IMR-90 (cell line): ENCODE data around the gene ROS1. TPM values are rescaled to one million over a fixed set of nuclear protein-coding genes. Genes with fewer than 3 reads are reported as not detected.

Experiments
- ATAC-seq: fragments of 200-7000 bp; cut with Tn5 transposase; 2 replicates; pipeline ENCODE4 v1.9.1; 2020; ENCODE audit warnings: low read depth, mild to moderate bottlenecking, moderate library complexity
- BruUV-seq: library from RNA; stranded (reverse); fragments of 400-500 nt; replicated peaks from 2 replicates; lab custom pipeline; 2021; lab: Mats Ljungman, UMichigan
- CTCF ChIA-PET: fragments of 300-600 bp; formaldehyde crosslinking; extraction: SDS; loops from one replicate; lab custom pipeline; 2021; ENCODE audit warnings: antibody characterized with exemption; lab: Yijun Ruan, JAX
- POLR2A ChIA-PET: fragments of 300-600 bp; sonication (Branson Sonifier 250); formaldehyde crosslinking; loops from one replicate; lab custom pipeline; 2022; ENCODE audit warnings: antibody characterized with exemption; ENCODE audit not compliant: unreplicated experiment; lab: Charles Lee
- DNase-seq: peaks from one replicate; pipeline ENCODE4 v3.0.0; 2013
- H2AFZ ChIP-seq: replicated peaks from 2 replicates; pipeline ENCODE3; 2013; ENCODE audit warnings: low read length, mild to moderate bottlenecking; ENCODE audit not compliant: poor library complexity
- H2AK5ac ChIP-seq: 2 replicates; pipeline ENCODE4 v1.6.1; 2013; ENCODE audit warnings: low read depth, low read length, inconsistent platforms
- H2AK9ac ChIP-seq: replicated peaks from 2 replicates; pipeline ENCODE3; 2013; ENCODE audit warnings: mild to moderate bottlenecking, low read depth, low read length, moderate library complexity; ENCODE audit not compliant: poor library complexity
- H2BK120ac ChIP-seq: 2 replicates; pipeline ENCODE4 v1.6.1; 2013; ENCODE audit warnings: low read depth, low read length, inconsistent platforms
- H2BK15ac ChIP-seq: 3 replicates; pipeline ENCODE4 v1.6.1; 2013; ENCODE audit warnings: low read depth, low read length, inconsistent platforms
- H2BK20ac ChIP-seq: 2 replicates; pipeline ENCODE4 v1.6.1; 2013; ENCODE audit warnings: low read depth, mild to moderate bottlenecking, inconsistent platforms, low read length, moderate library complexity
- H2BK5ac ChIP-seq: 2 replicates; pipeline ENCODE4 v1.6.1; 2013; ENCODE audit warnings: mild to moderate bottlenecking, low read depth, low read length, inconsistent platforms; ENCODE audit not compliant: poor library complexity, severe bottlenecking
- H3K14ac ChIP-seq: replicated peaks from 2 replicates; pipeline ENCODE4 v1.6.1; 2013; ENCODE audit warnings: low read depth, low read length, inconsistent platforms
- H3K18ac ChIP-seq: 2 replicates; pipeline ENCODE4 v1.6.1; 2013; ENCODE audit warnings: low read depth, low read length, control low read depth
- H3K23ac ChIP-seq: 2 replicates; pipeline ENCODE4 v1.6.1; 2013; ENCODE audit warnings: low read depth, low read length, inconsistent platforms
- H3K27ac ChIP-seq: 2 replicates; pipeline ENCODE4 v1.5.1; 2013; ENCODE audit warnings: mild to moderate bottlenecking, control low read depth, low read length; ENCODE audit not compliant: insufficient read depth
- H3K27me3 ChIP-seq: 2 replicates; pipeline ENCODE4 v1.6.1; 2013; ENCODE audit warnings: low read length; ENCODE audit not compliant: control insufficient read depth, insufficient read depth
- H3K36me3 ChIP-seq: 2 replicates; pipeline ENCODE4 v1.6.1; 2013; ENCODE audit warnings: low read length, mixed read lengths; ENCODE audit not compliant: control insufficient read depth, insufficient read depth
- H3K4ac ChIP-seq: 2 replicates; pipeline ENCODE4 v1.6.1; 2013; ENCODE audit warnings: low read depth, low read length, inconsistent platforms
- H3K4me1 ChIP-seq: 2 replicates; pipeline ENCODE4 v1.6.1; 2013; ENCODE audit warnings: low read length, mixed read lengths; ENCODE audit not compliant: control insufficient read depth, insufficient read depth
- H3K4me2 ChIP-seq: 2 replicates; pipeline ENCODE4 v1.6.1; 2013; ENCODE audit warnings: low read depth, mild to moderate bottlenecking, control low read depth, low read length, moderate library complexity
- H3K4me3 ChIP-seq: 2 replicates; pipeline ENCODE4 v1.5.1; 2013; ENCODE audit warnings: low read depth, mild to moderate bottlenecking, control low read depth, low read length, moderate library complexity; ENCODE audit not compliant: insufficient read depth
- H3K56ac ChIP-seq: 2 replicates; pipeline ENCODE4 v1.6.1; 2013; ENCODE audit warnings: low read length, inconsistent platforms; ENCODE audit not compliant: insufficient read depth; ENCODE audit errors: extremely low read depth
- H3K79me1 ChIP-seq, 2 experiments: 2 replicates each; pipeline ENCODE4 v1.6.1; 2013; ENCODE audit warnings: low read length in 2 of 2, inconsistent platforms in 1 of 2, low read depth in 1 of 2
- H3K9ac ChIP-seq: 2 replicates; pipeline ENCODE4 v1.6.1; 2013; ENCODE audit warnings: low read depth, low read length, control low read depth
- H3K9me1 ChIP-seq: 2 replicates; pipeline ENCODE4 v1.6.1; 2013; ENCODE audit warnings: low read length, inconsistent platforms; ENCODE audit not compliant: insufficient read depth
- H3K9me3 ChIP-seq: 2 replicates; pipeline ENCODE4 v1.6.1; 2013; ENCODE audit warnings: low read length; ENCODE audit not compliant: control insufficient read depth, insufficient read depth
- H4K20me1 ChIP-seq: 2 replicates; pipeline ENCODE4 v1.6.1; 2013; ENCODE audit warnings: low read length, inconsistent platforms; ENCODE audit not compliant: insufficient read depth
- H4K5ac ChIP-seq: 2 replicates; pipeline ENCODE4 v1.6.1; 2013; ENCODE audit warnings: mild to moderate bottlenecking, low read depth, low read length, control low read depth
- H4K8ac ChIP-seq, 2 experiments: 2 replicates each; pipeline ENCODE4 v1.6.1; 2013; ENCODE audit warnings: low read depth in 2 of 2, low read length in 2 of 2, control low read depth in 1 of 2, inconsistent platforms in 1 of 2
- H4K91ac ChIP-seq: 2 replicates; pipeline ENCODE4 v1.6.1; 2013; ENCODE audit warnings: low read depth, low read length, inconsistent platforms; ENCODE audit not compliant: insufficient read depth
- BHLHE40 ChIP-seq: fragments of 150-350 bp; IDR thresholded peaks from 2 replicates; pipeline ENCODE4 v1.6.1; 2016; ENCODE audit warnings: mild to moderate bottlenecking, low read depth, low read length
- CEBPB ChIP-seq: IDR thresholded peaks from 2 replicates; pipeline ENCODE4 v1.6.1; 2012; ENCODE audit warnings: low read depth, low read length, improper control_type of control experiment
- CHD1 ChIP-seq: IDR thresholded peaks from 2 replicates; pipeline ENCODE4 v1.6.1; 2012; ENCODE audit warnings: low read depth, low read length, improper control_type of control experiment
- MAFK ChIP-seq: IDR thresholded peaks from 2 replicates; pipeline ENCODE4 v1.6.1; 2012; ENCODE audit warnings: low read depth, low read length, improper control_type of control experiment
- NFE2L2 ChIP-seq: fragments of 150-350 bp; IDR thresholded peaks from 2 replicates; pipeline ENCODE4 v1.6.1; 2016; ENCODE audit warnings: low read depth, mild to moderate bottlenecking, low read length
- RAD21 ChIP-seq: IDR thresholded peaks from 2 replicates; pipeline ENCODE4 v1.6.1; 2012; ENCODE audit warnings: low read length, improper control_type of control experiment
- SMC3 ChIP-seq: fragments of 150-350 bp; IDR thresholded peaks from 2 replicates; pipeline ENCODE4 v1.6.1; 2016; ENCODE audit warnings: low read depth, mild to moderate bottlenecking, antibody characterized with exemption, low read length, moderate library complexity
- WGBS, 2 experiments: methylation state at CpG; one replicate each; pipeline versions ENCODE4 v1.1.5 to v1.1.7; 2013; ENCODE audit warnings: missing lambda C conversion rate in 2 of 2; ENCODE audit not compliant: insufficient read length in 1 of 2; ENCODE audit errors: extremely low coverage in 2 of 2; 5-methylcytosine and 5-hydroxymethylcytosine counted together
- dilution Hi-C: fragments of 300-500 bp; cut with HindIII; formaldehyde crosslinking; loops from one replicate; pipeline ENCODE4 v1.14.3; 2018; ENCODE audit warnings: low sequenced_read_pairs; ENCODE audit not compliant: unreplicated experiment
- in situ Hi-C: fragments of 300-500 bp; cut with MboI; formaldehyde crosslinking; loops from 3 replicates; pipeline ENCODE4 v1.14.3; 2019; ENCODE audit warnings: low sequenced_read_pairs, inconsistent platforms, mixed read lengths
- intact Hi-C: fragments of 100-400 bp; cut with micrococcal nuclease; formaldehyde crosslinking; loops from 2 replicates; pipeline ENCODE4 v1.10.0; 2022
- polyA plus RNA-seq, 3 experiments: library from polyadenylated mRNA; depleted of rRNA; stranded (reverse); fragments of >200 nt; gene quantifications; 2 replicates each; pipeline ENCODE4 v1.2.3, GENCODE V29; 2012; ENCODE audit warnings: low replicate concordance in 1 of 3
- total RNA-seq: library from RNA; depleted of rRNA; stranded (reverse); fragments of >200 nt; gene quantifications from 2 replicates; pipeline ENCODE4 v1.2.3, GENCODE V29; 2012
- TF ChIP-seq, protein P1 (sequence below): conservative IDR thresholded peaks from 2 replicates; pipeline ENCODE4 v1.5.1; 2012; ENCODE audit warnings: mild to moderate bottlenecking, low read depth, low read length, improper control_type of control experiment
- TF ChIP-seq, protein P2 (sequence below): fragments of 150-350 bp; IDR thresholded peaks from 2 replicates; pipeline ENCODE4 v1.6.1; 2017; ENCODE audit warnings: mild to moderate bottlenecking, antibody characterized with exemption, low read length, low read depth

Gene ROS1
- total and polyA plus RNA-seq, 2 of the 4 experiments (the other 2 are of a cell fraction): under 0.01 to 0.03 TPM

DNA sequence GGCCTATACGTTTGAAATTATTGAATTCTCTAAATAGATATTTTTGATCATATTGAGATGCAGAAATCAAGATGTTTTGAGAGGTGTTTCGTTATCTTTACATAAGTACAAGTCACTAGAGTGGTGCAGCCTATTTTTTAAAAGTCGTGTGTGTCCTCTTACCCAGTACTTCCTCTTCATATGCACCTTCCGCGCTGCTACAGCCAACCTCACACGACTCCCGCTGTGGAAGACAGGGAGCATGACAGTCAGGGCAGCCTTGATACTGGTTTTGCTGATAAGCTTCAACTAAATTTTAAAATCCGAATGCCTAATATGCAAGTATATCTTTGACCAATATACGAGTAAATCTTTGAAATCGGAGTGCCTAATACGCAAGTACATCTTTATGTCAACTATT is 16.3 kb downstream of the ROS1 start:
- CTCF ChIA-PET: interaction anchor here (1.0 kb wide), 1 partner anchor 205 kb away, joined by 3 read pairs; no protein-coding TSS in a partner anchor
- POLR2A ChIA-PET: no interaction called here
- dilution Hi-C loops: no loop called here

More for the DNA sequence above, 16.3 kb downstream of the ROS1 start:
- no peaks in the 10 kb centered on the region for H3K9me3 ChIP-seq
- no peaks in the 10 kb centered on the region for H3K36me3 ChIP-seq
- no peaks in the 10 kb centered on the region; the same call in 1 of the 2 replicates for H3K9me1 ChIP-seq
- no peak overlapping the region for H3K18ac ChIP-seq
- H3K27me3 ChIP-seq: peaks cover 3% of the 10 kb centered on the region
- no peak overlapping the region for H3K4ac ChIP-seq
- no peak overlapping the region for H2AFZ ChIP-seq
- H2AK9ac ChIP-seq: no peak overlapping the region
- H4K91ac ChIP-seq: no peak overlapping the region
- no peak overlapping the region for H2BK120ac ChIP-seq
- intact Hi-C loops: no loop called here
- no peak for DNase-seq
- H3K27ac ChIP-seq: no peak overlapping the region
- H3K4me3 ChIP-seq: no peak overlapping the region
- no TSS peak for BruUV-seq
- 88% methylated on average over 5 of the region's 11 CpGs; no CpG with 5 or more reads in 1 of the 2 experiments for WGBS, 2 experiments
- H3K79me1 ChIP-seq: no peaks in the 10 kb centered on the region
- no peaks in the 10 kb centered on the region for H4K20me1 ChIP-seq
- H4K5ac ChIP-seq: no peak overlapping the region
- no peak overlapping the region for H2AK5ac ChIP-seq
- no peaks in the 10 kb centered on the region for H3K4me1 ChIP-seq
- H3K9ac ChIP-seq: no peak overlapping the region
- no peak overlapping the region for H3K4me2 ChIP-seq
- H2BK20ac ChIP-seq: no peak overlapping the region
- no peak overlapping the region for H3K23ac ChIP-seq
- TF ChIP-seq RAD21: no peak
- no peak for TF ChIP-seq SMC3
- no peak for TF ChIP-seq MAFK
- TF ChIP-seq, protein P1, sequence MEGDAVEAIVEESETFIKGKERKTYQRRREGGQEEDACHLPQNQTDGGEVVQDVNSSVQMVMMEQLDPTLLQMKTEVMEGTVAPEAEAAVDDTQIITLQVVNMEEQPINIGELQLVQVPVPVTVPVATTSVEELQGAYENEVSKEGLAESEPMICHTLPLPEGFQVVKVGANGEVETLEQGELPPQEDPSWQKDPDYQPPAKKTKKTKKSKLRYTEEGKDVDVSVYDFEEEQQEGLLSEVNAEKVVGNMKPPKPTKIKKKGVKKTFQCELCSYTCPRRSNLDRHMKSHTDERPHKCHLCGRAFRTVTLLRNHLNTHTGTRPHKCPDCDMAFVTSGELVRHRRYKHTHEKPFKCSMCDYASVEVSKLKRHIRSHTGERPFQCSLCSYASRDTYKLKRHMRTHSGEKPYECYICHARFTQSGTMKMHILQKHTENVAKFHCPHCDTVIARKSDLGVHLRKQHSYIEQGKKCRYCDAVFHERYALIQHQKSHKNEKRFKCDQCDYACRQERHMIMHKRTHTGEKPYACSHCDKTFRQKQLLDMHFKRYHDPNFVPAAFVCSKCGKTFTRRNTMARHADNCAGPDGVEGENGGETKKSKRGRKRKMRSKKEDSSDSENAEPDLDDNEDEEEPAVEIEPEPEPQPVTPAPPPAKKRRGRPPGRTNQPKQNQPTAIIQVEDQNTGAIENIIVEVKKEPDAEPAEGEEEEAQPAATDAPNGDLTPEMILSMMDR: no peak
- TF ChIP-seq, protein P2, sequence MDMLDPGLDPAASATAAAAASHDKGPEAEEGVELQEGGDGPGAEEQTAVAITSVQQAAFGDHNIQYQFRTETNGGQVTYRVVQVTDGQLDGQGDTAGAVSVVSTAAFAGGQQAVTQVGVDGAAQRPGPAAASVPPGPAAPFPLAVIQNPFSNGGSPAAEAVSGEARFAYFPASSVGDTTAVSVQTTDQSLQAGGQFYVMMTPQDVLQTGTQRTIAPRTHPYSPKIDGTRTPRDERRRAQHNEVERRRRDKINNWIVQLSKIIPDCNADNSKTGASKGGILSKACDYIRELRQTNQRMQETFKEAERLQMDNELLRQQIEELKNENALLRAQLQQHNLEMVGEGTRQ: no peak
- no peak for TF ChIP-seq BHLHE40
- TF ChIP-seq NFE2L2: no peak
- TF ChIP-seq CHD1: no peak
- TF ChIP-seq CEBPB: no peak
- no peak overlapping the region for H2BK15ac ChIP-seq
- no peak for ATAC-seq
- no peak overlapping the region for H3K14ac ChIP-seq
- H3K56ac ChIP-seq: no peak overlapping the region
- no peak overlapping the region for H4K8ac ChIP-seq
- H2BK5ac ChIP-seq: no peak overlapping the region
- in situ Hi-C loops: no loop called here
